ENCODE data around the gene HAO1.

HAO1 gene

DNA sequence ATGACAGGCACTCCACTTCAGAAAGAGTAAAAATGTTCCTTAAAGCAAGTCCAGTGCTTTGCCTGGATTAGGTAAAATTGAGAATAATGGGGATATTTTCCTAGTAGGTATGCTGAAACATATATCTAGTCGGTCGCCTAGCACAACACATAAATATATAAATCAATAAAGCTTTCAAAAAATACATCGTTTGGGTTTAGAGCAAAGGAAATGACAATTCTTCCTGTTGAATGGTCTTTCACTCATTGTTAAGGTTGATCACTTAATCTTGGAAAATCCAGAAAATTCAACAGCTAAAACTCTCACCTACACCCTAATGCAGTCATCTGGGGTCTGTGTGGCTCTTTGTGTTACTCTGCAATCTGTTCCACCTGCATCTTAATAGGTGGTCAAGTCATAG is 13.9 kb downstream of the HAO1 start:
- FAIRE-seq, result no peak

DNA sequence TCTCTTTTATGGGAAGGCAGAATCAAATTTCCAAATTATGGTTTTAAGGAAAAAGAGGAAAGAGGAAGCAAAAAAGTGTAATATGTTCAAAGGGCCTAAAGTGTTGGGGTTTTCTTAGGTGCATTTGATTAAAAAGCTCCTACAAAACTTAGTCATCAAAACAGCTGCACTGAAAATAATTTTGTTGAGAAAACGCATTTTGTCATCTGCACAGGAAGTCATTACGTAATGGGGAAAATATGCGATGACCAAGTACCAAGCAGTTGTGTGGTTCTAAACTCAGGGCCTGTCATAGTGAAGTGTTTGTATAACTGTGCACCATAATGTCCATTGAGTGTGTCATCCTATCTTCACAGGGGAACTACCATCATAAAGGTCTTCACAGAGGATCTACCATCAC is 15.6 kb downstream of the HAO1 start:
- no peak for FAIRE-seq

DNA sequence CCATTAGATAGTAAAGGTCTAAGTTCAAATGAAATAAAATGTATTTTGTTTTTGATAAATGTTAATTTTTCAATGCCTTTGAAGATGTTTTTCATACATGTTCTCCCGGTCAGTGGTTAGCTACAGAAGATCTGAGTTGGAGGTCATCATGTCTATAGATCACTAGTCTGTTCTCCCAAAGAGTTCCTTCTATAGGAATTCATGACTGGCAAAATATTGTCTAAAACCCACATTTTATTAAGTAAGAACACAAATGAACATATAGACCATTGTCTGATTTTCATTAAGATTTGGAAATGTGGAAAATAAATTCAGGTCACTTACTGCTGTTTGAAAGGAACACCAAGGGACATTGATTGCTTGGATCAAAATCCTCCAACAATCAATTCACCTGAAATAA is 23.6 kb downstream of the HAO1 start:
- no peak for FAIRE-seq

DNA sequence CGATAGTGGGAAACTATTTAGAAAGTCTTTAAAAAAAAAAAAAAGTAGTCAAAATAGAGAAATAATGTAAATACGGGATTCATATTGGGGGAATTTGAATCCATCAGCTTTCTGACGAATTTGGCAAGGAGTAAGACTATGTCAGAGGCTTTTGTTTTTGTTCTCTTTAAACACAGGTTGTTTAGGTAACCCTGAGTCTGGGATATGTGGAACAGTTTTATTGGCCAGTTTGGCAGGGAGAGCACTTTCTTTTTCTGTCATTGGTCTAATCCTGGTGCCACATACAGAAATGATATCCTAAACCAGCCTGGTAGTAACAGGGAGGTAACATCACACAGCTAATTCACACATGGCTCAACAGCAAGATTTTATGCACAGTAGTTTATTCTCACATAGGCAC is 27.7 kb downstream of the HAO1 start:
- FAIRE-seq, result no peak

DNA sequence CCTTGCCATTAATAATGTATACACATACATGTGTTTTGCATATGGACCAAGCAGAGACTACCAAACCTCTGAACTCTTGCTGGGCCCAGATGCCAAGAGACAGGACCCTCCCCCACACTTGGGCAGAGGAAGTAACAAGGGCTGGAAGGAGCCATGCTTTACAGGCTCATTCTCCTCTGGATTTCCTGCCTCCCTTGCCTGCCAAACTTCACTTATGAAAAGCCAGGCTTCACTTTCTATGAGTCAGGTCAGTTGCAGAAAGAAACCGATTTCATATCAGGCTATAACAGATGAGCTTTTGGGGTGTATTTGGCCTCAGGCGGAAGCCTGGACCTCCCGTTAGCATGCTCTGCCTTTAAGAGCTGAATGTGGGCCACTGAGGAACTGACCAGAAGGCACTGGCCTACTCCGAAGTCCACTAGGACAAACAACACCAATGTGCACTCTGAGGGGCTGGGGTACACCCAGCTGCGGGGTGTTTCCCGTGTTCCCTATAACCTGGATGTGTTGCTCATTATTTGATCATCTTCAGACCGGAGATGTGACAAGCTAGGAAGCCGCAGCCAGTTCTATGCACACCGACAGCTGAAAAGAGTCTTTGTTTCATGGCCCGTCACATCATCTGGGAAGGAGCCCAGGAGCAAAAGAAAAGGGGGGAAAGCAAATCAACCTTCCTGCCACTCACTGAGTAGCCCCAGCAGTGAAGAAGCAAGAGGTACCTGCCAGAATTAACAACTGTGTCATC is 28.5 kb downstream of the HAO1 start:
- no peak for FAIRE-seq

DNA sequence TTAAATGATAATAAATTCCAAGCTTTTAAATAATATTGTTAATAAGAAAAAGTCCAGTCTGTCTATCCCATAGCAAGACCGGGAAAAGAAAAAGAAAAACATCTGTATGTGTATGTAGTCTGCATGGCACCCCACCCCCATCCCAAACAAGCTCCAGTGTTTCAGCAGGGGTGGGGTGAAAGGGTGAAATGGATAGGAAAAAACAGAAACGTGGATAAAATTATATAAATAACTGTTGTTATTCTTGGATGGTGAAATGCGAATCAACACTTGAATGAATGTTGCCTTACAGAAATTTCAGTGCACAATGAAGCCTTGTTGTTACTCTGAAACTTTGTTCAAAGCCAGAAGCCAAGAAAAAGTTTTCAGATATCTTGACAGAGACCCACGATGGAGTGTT is 31.4 kb downstream of the HAO1 start:
- no peak for FAIRE-seq

DNA sequence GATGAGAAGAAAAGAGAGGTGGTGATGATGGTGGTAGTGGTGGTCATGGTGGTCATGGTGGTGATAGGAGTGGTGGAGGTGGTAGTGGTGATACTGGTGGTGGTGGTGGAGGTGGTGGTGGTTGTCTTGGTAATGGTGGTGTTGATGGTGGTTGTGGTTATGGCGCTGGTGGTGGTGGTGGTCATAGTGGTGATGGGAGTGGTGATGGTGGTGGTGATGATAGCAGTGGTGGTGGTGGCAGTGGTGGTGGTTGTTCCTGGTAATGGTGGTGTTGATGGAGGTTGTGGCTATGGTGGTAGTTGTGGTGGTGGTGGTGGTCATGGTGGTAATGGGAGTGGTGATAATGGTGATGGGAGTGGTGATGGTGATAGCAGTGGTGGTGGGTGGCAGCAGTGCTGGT is 36.8 kb downstream of the HAO1 start:
- FAIRE-seq, result no peak

DNA sequence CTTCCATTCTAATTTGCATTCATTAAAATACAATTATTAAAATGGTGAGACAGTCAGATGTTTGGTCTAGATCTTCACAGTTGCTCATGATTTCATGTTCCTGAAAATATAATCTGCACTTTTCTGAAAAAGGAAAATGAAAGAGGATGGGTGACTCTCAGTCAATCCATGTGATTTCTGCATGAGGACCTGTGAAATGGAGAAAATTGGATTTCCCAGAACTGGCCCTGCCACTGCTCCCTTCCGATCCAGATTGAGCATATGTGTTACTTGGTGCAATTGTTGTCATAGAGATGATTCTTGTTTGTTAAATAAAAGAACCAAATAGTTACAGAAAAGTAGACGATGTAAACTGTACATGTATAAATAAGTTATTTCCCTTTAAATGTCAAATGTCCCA is 37.4 kb downstream of the HAO1 start:
- FAIRE-seq, result no peak

DNA sequence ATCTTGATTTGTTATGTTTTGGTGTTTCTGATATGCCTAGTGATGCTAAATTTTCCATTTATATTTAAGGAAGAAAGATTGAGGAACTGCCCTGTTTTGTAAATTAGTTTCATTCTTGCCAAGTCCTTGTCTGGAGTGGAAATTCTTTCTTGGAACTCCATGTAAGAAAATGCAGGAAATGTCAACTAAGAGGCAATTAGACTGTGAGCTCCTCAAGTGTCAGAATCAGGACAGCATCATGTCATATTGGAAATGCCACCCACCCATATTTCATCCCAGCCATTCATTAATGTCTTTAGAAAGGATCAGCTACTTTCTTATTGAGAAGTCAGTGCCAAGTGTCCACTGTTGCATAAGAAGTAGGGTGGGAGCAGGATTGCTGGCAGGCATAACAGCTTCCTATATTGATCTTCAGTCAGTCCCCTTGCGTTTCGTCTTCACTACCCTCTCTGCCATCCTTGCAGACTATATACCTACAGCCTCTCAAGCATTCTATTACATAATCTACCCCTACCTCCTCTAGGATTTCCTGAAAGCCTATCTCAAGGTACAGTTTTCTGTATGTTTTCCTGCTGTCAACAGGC is 42.4 kb downstream of the HAO1 start:
- no peak for FAIRE-seq

DNA sequence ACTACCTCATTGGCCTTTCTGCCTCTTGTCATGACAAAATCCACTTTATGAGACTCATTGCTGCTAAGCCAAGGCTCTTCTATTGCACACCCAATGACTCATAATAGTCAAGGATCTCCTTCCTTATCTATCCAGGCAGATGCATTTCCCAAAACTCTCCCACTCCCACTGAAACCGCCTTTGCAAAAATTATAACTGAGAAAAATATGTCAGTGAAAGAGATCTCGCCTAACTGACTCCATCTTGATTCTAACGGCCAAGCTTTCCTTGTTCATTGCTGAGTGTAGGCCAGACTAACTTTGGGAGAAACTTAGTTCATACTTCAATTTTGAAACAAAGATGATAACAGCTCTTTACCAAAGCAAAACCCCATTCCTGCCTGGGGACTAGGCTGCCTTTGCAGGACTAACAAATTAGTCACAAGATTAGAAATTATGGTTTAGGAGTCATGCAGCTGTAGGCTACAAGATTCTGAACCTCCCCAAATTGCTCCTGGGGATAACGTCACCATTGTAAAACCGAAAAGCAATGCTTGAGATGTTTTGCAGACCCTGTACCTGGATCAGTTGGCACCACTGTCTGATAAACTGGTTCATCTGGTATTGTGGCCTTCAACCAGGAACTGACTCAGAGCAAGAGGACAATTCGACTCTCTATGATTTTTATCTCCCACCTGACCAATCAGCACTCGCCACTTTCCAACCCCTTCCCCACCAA is 47.1 kb downstream of the HAO1 start:
- FAIRE-seq, result no peak

DNA sequence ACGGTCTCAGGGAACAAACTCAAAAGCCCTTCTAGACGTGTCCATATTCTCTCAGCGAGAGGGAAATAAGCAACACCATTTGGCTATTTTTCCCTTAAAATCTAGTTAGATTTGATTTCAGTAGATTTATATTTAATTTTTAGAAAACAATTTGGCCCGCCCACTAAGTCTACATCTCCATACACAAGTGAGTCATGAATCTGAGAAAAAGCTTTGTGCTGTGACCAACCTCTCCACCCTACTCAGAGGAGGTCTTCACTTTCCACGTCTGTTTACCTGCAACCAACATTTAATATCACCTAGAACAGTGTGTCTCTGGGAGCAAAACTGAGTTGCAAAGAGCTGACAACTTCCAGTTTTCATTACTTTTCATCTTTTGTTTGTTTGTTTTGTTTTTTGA is 48.6 kb downstream of the HAO1 start:
- no peak for FAIRE-seq

DNA sequence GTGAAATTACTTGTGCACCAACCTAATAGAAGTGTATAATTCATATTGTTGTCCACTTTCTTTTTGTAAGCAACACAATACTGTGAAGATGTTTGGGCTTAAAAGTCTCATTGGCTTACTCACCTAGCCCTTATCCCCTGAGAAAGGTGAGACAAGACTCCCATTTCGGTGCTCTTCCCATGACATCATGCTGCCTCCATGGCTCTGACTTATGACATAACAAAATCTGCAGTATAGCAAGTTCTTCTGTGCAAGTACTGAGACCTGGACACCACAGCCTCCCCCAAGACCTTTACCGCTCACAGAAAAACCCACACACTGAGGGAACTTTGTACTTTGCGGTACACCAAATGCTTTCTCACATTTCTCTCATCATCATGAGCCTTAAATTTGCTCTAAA is 50.5 kb downstream of the HAO1 start:
- FAIRE-seq, result no peak

DNA sequence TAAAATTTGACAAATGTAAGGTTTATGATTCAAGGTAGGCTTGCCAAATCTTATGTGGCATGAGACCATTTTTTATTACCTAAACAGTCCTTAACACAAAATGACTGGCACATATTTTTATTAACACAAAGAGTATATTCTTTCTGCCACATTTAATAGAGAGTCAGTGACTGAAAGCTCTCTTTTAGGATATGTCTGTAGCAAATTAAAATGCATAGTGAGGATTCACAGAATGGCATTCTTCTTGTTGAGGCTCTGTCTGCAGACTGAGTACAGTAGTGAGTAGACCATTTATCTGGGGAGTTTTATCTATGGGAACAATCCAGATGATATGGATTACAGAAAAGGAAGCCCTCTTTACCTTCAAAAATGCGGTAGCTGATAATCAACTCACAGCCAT is 56.5 kb downstream of the HAO1 start:
- FAIRE-seq, result no peak

DNA sequence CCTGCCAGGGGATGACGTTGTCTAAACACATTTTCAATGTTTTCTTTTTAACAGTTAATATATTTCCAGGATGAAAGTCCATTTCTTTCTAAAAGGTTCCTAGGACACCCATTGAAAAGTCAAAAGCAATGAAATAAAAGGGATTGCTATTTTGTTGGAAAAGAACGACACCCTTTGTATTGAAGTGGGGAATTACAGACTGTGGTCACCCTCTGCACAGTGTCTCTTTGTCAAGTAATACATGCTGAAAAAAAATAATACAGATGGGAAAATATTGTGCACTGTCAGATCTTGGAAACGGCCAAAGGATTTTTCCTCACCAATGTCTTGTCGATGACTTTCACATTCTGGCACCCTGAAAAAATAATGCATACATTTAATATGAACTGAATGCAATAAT is 56.9 kb downstream of the HAO1 start:
- no peak for FAIRE-seq

DNA sequence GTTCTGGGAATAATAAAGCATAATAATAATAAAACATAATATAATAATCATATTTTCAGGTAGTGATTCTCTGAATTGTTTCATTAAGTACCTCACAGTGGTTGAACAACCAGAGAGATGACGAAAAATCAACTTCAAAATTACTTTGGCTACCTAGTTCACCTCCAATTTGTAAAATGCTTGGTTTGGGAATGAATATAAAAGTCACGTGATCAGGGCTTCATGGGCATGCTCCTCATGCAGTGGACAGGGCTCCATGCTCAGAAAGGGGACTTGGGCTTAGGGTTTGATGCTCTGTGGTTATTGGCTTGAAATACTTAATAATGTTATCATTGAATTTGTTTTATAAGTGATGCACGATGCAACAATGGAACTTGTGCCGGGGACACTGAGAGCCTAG is 58.2 kb downstream of the HAO1 start:
- no peak for FAIRE-seq

DNA sequence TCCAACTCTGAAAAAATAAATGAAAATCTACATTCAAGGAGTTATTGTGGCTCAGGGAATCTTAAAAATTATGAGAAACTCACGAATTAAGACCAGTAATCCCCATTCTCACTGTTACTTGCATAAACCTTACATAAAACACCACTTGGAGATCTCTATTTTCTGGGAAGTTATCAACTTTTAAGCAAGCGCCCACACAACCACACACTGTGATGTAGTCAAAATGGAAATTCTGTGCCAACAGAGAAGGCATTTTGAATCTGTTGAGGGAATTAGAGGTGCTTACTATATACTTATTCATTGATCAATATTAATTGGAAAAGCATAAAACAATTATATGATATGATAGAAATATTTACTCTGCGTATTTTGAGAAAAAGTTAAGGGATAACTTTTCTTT is 58.7 kb downstream of the HAO1 start:
- FAIRE-seq, result no peak

DNA sequence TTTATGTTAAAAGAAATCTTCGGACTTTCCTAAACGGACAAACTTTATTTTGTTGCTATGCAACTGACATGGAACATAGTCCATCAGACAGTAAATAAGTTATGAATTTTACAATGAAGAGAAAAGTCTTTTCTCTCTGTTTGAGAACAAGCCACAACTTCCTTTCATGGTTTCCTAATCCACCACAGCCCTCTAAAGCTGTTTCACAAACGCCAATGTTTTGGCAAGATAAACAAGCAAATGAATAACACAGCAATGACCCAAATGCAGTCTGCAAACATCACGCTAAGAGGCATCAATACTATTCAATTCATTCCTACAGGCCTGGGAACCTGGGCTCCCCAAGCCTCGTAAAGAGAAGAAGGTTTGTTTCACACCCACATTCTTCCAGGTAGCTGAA is 60.4 kb downstream of the HAO1 start:
- no peak for FAIRE-seq

DNA sequence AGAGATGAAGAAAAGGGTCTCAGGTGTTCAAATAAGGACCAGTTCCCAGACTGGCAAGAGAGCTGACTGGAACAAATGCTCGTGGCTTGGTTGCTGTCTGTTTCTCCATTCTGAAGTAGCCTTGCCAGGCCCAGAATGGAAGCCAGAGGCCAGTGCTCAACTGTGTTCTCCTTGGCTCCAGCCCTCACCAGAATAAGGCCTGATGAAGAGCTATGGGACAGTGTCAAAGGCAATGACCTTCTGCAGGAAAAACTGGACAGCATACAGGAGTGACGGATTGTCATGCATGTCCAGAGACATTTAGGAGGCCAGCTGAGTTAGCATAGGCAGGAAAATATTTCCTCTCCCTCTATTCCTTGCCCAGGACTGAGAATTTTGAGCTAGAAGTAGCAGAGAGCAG is 72.2 kb downstream of the HAO1 start:
- FAIRE-seq, result no peak

DNA sequence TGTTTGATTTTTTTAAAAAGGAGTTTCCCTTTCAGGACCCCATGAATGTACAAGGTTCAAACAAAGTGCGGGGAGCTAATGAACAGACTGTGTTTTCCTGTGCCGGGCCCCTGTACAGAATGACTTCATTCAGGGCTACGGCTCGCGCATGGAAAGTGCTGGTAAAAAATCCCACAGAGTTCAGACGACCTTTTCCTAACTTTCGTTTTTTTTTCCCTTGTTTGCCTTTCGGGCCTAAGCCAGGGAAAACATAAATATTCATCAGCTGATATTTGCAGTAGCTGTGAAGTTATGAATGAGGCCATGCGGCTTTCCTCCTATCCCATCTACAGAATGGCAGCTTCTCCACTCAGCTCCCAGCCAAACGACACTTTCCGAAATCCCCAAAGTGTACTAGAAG is 74.0 kb downstream of the HAO1 start:
- no peak for FAIRE-seq

DNA sequence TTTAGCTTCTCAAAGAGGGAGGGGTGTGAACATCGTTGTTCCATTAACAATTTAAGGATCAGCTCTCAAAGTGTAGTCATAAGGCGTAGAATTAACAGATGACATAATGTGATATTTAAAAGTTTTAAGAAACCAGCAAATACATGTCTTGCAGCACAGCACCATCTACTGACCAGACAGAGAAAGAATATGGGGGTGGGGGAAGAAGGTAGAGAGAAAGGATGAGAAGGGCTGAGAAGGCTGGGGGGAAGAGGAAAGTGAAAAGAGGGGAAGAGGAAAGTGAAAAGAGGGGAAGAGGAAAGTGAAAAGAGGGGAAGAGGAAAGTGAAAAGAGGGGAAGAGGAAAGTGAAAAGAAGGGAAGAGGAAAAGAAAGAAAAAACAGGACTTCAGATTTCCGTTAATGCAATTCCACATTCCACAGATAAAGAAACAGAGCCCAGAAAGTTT is 80.9 kb downstream of the HAO1 start:
- FAIRE-seq, result peak; percentile 29

DNA sequence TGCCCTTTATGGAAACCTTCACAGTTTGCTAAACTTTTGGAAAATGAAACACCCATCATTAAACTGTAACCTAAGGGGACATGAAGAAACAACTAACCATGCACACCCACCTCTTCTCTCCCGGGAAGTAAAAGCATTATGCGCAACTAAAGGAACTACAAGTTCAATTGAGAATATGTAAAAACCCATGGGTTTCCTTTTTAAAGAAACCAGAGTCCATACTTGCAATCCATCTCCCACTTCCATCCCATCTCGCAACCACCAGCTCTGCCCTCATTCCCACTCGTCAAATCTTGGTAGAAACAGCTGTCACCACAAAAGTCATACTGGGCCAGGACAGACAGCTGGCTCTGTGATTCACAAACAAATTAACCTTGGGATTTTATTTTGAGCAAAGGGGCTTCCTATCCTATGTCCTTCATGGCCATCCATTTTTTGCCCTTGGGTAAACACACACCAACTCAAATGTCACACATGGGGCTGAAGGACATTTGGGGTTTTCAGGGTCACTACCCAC is 81.5 kb downstream of the HAO1 start:
- FAIRE-seq, result no peak

DNA sequence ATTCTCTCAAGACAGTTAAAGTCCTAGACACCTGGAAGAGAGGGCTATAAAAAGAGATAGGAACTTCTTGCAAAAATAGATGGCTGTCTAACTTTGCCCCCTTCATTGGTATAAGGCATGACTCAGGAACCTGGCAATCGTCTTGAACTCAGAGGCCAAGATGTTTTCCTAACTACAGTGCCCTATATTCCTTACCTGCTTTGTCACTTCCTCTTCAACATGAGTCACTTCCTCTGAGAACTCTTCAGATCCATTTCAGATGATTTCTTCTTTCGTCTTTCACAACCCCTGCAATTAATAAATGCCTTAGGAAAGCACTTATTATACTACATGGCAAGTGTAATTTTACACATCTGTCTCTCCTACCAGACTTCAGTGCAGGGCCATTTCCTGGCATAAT is 83.5 kb downstream of the HAO1 start:
- no peak for FAIRE-seq

DNA sequence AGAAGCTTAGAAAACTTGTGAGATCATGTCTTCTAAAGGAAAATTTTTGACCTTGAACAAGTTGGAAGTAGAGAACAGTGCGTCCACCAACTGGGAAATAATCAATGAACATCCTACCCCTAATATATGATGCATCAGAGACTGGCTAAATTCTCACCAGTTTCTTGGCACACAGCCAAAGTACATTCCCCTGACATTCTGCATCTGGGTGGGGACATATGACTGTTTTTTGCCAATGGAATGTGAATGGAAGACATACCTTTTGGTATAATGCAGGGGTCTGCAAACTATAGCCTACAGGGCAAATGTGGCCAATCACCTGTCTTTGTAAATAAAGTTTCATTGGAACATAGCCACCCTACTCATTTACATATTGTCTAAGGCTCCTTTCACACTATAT is 84.7 kb downstream of the HAO1 start:
- FAIRE-seq, result no peak

DNA sequence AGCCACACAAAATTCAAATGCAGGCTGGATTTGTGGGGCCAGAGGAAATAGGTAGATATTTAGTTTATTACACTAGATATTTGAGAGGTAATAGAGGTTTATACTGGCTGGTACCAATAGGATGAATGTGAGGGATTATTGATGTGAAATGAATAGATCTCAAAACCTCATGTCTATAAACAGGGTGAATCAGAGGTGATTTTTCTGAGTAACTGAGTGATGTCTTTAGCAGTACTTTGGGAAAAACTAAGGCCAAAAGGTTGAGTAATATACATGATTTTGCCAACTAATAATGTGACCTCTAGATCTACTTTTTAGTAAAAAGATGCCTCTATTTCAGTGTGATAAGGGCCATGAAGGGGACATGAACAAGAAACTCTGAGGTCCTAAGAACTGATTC is 86.8 kb downstream of the HAO1 start:
- no peak for FAIRE-seq

Data from A204.1 (cell line).